Stomach smooth muscle (tissue), 2 donors: Measurements from ENCODE around the gene RBP4.

Source experiments
- H3K27ac ChIP-seq: one replicate; pipeline ENCODE4 v1.7.0; 2013; ENCODE audit warnings: mild to moderate bottlenecking, low read length, inconsistent platforms
- H3K27me3 ChIP-seq, 2 donors: one replicate each; pipeline ENCODE4 v1.7.0; 2013; ENCODE audit warnings: low read length in 2 of 2; ENCODE audit not compliant: insufficient read depth in 2 of 2, control insufficient read depth in 1 of 2
- H3K36me3 ChIP-seq, 2 donors: one replicate each; pipeline ENCODE4 v1.7.0; 2013; ENCODE audit warnings: low read length in 2 of 2; ENCODE audit not compliant: control insufficient read depth in 2 of 2, insufficient read depth in 2 of 2
- H3K4me1 ChIP-seq: one replicate; pipeline ENCODE4 v1.7.0; 2013; ENCODE audit warnings: low read length; ENCODE audit not compliant: control insufficient read depth, insufficient read depth
- H3K4me3 ChIP-seq, 2 donors: one replicate each; pipeline ENCODE4 v1.7.0; 2013; ENCODE audit warnings: low read length in 2 of 2
- H3K9ac ChIP-seq, 2 donors: one replicate each; pipeline ENCODE4 v1.7.0; 2013; ENCODE audit warnings: low read length in 2 of 2, mild to moderate bottlenecking in 1 of 2
- H3K9me3 ChIP-seq, 2 donors: one replicate each; pipeline ENCODE4 v1.7.0; 2013; ENCODE audit warnings: low read length in 2 of 2; ENCODE audit not compliant: control insufficient read depth in 2 of 2
- donor health status: healthy.
- donor health status: Pancreatic carcinoma.

The RBP4 gene

DNA sequence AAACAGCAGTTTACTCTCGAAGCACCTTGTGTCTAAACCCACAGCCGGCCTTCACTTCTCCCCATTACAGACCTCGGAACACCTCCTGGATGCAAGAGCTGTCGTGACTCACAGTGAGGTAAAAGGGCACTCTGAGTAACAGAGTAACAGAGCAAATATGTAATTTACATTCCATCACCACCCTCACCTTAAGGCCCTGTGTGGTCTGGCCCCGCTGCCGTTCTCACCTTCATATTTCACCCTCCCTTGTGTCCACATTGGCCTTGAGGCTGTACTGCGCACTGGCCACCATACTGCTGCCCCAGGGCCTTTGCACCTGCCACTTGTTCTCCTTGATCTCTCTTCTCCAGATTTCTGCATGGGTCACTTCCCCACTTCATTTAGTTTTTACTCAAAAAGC is 21.9 kb downstream of the RBP4 start:
- H3K4me3 ChIP-seq: no peak overlapping the region
- H3K27ac ChIP-seq: no peak overlapping the region
- peaks cover 6 to 12% of the 10 kb centered on the region in 2 donors for H3K9me3 ChIP-seq
- no peaks in the 10 kb centered on the region for H3K36me3 ChIP-seq
- H3K9ac ChIP-seq: no peak overlapping the region
- H3K27me3 ChIP-seq: peaks cover 5 to 7% of the 10 kb centered on the region in 2 donors
- no peaks in the 10 kb centered on the region for H3K4me1 ChIP-seq

DNA sequence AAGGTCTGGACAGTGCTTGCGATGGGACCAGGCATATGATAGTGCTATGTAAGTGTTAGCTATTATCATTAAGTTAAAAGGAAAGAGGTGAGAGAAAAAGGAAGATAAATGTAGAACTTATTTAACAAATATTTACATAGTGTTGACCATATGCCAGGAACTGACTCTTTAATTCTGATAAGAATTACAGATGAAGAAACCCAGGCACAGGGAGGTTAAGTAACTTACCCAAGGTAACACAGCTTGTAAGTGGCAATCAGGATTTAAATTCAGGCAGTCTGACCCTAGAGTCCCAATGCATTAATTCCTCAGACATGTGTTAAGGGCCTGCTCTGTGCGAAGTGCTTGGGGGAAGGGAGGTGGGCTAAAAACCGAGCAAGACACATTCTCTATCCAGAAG is 23.5 kb downstream of the RBP4 start:
- Histone ChIP-seq H3K27ac (no peak overlapping the region), H3K4me1 (no peaks in the 10 kb centered on the region), H3K36me3 (no peaks in the 10 kb centered on the region), H3K4me3 (no peak overlapping the region), H3K27me3 (peaks cover 5 to 7% of the 10 kb centered on the region in 2 donors), H3K9ac (no peak overlapping the region), H3K9me3 (peaks cover 6 to 12% of the 10 kb centered on the region in 2 donors)

DNA sequence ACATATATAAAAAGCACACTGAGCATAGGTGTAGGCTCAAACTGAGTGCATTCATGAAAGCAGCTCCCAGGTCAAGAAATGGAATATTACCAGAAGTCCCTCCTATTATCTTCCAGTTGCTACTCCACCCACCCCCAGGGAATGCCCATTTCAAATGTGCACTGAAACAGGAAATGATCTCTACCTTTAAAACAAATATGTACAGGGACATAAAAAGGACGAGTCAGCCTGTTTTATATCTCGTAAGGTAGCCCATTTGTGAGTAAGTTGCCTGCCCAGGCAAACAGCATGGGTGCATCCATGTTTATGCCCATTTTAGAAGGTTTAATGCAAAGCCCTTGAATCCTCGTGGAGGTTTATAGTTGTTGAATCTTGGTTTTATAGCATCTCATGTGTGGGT is 24.1 kb downstream of the RBP4 start:
- Histone ChIP-seq H3K4me1 (no peaks in the 10 kb centered on the region), H3K4me3 (no peak overlapping the region), H3K9ac (no peak overlapping the region), H3K27ac (no peak overlapping the region), H3K27me3 (peaks cover 7% of the 10 kb centered on the region in 2 donors), H3K36me3 (no peaks in the 10 kb centered on the region), H3K9me3 (peaks cover 6 to 12% of the 10 kb centered on the region in 2 donors)

DNA sequence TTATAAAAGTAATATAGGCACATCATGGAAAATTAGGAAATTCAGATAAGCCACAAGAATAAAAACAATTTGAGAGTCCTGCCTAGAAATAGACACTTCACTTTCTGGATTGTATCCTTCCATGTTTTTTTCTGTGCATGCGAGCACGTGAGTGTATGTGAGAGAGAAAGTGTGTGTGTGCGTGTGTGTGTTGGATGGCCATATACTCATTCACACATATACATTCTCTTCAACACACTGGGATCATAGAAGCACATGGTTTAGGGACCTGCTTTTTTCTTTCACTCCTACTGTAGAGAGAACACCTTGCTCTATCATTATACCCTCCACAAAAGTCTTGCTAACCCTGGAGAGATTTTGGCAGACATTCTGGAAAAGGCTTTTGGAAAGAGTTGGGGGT is 27.1 kb downstream of the RBP4 start:
- Histone ChIP-seq H3K36me3 (no peaks in the 10 kb centered on the region), H3K4me3 (no peak overlapping the region), H3K9me3 (no peaks in the 10 kb centered on the region), H3K4me1 (no peaks in the 10 kb centered on the region), H3K9ac (no peak overlapping the region), H3K27ac (no peak overlapping the region), H3K27me3 (peaks cover 5 to 7% of the 10 kb centered on the region in 2 donors)

DNA sequence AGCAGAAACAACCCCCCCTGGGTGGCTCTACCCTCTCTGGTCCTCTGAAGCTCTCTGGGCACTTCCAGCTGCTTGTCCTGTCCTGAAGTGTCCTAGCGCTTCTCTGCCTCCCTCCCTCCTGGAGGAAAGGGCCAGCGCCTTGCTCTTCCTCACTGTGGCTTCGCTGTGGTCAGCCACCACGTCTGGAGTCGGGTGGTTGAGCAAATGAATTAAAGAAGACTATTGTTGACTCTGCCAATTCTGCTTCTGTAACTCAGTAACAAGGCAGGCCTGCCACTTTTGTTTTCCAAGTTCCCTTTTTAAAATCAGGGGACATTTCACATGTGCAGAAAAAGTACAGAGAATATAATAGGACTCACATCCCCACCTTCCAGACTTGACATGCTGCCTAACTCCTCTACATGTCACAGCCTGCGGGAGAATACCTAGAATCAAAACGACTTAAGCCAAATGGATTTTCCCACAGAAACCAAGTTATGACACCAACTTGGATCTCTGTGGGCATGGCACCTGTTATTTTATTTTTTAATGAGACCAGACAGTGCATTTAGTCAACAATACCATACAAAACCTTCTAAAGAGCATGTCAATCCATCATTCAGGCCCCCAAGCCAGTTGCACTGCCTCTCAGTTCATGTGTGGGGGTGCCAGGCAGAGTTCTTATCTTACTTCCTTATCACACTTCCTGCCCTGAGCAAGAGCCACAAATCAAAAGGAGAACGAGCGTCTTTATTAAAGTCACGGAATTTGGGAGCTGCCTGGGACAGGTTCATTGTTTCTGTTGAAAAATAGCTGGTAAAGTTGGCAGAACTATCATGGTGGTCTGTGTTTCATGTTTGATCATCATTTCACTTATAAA is 27.8 kb downstream of the RBP4 start:
- no peak overlapping the region for H3K9ac ChIP-seq
- H3K4me3 ChIP-seq: no peak overlapping the region
- peaks cover 3% of the 10 kb centered on the region in 2 donors for H3K27me3 ChIP-seq
- H3K27ac ChIP-seq: no peak overlapping the region
- H3K36me3 ChIP-seq: no peaks in the 10 kb centered on the region
- no peaks in the 10 kb centered on the region for H3K4me1 ChIP-seq
- H3K9me3 ChIP-seq: no peaks in the 10 kb centered on the region

DNA sequence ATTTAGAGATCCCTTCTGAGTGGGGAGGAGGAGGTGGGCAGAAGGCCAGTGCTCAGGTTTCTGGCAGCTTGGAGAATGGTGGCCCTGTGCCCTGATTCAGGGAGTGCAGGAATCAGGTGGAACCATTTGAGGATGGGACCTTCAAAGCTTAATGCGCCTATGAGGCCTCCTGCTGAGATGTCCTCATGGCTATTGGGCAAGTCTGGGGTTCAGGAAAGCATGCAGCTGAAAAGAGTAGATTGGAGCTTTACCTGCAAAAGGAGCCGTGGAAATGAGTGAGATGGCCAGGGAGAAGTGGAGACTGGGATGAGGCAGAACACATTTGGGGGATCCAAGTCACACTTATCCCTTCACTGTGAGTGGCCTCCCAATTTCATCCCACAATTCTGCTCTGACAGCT is 28.4 kb downstream of the RBP4 start:
- Histone ChIP-seq H3K9me3 (no peaks in the 10 kb centered on the region), H3K36me3 (no peaks in the 10 kb centered on the region), H3K4me1 (peaks cover 2% of the 10 kb centered on the region), H3K9ac (no peak overlapping the region), H3K4me3 (no peak overlapping the region), H3K27ac (no peak overlapping the region), H3K27me3 (peaks cover 4 to 8% of the 10 kb centered on the region in 2 donors)

DNA sequence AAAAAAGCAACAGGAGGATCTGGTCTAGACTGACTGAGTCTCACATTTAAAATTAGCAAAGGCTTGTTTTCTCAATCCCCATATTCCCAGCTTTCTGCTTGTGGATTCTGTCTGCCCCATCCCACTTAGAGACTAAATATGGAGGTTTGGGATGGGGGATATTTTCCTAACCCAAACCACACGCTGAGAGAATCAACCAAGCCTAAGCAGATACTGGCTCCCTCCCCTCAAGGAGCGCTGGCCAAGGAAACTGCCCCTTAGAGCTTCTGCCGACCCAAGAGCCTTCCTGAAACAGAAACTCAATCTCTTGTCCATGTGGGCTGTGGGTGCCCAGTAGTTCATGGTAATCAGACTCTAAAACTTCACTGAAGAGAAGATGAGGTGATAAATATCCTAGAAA is 30.7 kb downstream of the RBP4 start:
- H3K27me3 ChIP-seq: peaks cover 18 to 19% of the 10 kb centered on the region in 2 donors

DNA sequence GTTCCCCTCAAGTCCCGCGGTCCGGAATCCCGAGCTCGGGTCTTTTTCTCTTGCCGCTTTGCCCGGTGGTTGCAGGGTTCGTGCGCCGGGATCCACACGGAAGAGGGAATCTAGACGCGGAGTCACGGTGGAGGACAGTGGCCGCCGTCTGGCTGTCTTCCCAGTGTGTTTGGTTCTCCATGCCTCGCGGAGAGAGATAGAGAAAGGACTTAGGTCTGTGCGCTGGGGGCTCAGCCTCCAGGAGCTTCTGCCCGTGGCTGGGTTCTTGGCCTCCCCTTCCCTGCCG is 33.0 kb downstream of the RBP4 start:
- Histone ChIP-seq H3K4me3 (no peak overlapping the region), H3K9ac (no peak overlapping the region), H3K9me3 (no peaks in the 10 kb centered on the region), H3K4me1 (peaks cover 6% of the 10 kb centered on the region), H3K27ac (no peak overlapping the region), H3K36me3 (no peaks in the 10 kb centered on the region), H3K27me3 (peaks cover 18 to 19% of the 10 kb centered on the region in 2 donors)

More for the DNA sequence above, 30.7 kb downstream of the RBP4 start:
- Histone ChIP-seq H3K27ac (no peak overlapping the region), H3K9ac (no peak overlapping the region), H3K36me3 (no peaks in the 10 kb centered on the region), H3K4me3 (no peak overlapping the region), H3K9me3 (no peaks in the 10 kb centered on the region), H3K4me1 (peaks cover 6% of the 10 kb centered on the region)

DNA sequence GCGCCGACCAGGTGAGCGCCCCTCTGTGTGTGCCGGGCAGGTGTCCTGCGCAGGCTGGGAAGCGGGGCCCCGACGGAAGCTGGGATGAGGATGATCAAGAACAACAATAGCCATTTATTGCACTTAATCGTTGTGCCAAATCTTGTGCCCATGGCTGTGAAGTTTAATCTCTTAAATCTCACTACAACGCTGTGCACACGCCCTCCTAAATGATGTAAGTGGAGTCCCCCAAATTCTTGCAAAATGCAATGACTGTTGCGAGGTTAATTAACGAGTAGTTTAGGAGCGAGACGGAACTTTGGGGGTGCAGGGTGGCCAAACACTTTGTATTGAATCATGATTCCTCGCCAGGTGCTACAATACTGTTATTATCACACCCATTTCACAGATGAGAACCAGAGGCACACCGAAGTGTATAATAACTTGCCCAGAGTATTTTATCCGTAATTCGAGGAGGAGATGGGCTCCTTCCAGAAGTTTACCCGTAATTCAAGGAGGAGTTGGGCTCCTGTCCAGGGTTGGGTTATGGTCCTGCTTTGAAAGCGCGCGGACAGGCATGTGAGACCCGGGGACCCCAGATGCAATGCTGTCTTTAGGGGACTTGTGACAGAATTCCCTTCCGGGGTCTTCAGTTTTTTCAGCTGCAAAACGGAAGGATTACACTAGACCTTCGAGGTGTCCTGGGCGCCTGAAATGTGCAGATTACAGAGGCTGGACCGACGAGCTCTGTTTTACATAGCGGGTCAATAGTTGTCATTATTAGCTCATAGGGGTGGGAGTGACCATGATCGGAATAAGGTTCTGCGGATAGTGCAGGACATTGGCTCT is 33.5 kb downstream of the RBP4 start:
- Histone ChIP-seq H3K9me3 (no peaks in the 10 kb centered on the region), H3K27me3 (peaks cover 17 to 19% of the 10 kb centered on the region in 2 donors), H3K4me3 (no peak overlapping the region), H3K9ac (no peak overlapping the region), H3K4me1 (peaks cover 6% of the 10 kb centered on the region), H3K27ac (no peak overlapping the region), H3K36me3 (no peaks in the 10 kb centered on the region)

DNA sequence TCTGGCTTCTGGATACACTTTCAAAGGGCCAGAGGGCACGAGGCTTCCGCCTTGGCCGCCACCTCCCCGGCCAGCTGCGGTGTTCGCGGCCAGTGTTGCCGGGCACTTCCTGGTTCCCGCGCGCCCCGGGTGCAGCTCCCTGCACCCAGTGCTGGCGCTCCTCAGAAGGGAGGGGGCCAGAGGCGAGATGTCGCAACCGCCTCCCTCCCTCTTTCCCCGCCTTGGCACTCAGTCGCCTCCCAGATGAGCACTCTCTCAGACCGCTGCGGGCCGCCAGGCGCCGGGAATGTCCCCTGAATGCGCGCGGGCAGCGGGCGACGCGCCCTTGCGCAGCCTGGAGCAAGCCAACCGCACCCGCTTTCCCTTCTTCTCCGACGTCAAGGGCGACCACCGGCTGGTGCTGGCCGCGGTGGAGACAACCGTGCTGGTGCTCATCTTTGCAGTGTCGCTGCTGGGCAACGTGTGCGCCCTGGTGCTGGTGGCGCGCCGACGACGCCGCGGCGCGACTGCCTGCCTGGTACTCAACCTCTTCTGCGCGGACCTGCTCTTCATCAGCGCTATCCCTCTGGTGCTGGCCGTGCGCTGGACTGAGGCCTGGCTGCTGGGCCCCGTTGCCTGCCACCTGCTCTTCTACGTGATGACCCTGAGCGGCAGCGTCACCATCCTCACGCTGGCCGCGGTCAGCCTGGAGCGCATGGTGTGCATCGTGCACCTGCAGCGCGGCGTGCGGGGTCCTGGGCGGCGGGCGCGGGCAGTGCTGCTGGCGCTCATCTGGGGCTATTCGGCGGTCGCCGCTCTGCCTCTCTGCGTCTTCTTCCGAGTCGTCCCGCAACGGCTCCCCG is 34.4 kb downstream of the RBP4 start, which contains the start of gene FFAR4:
TSS of gene FFAR4 (plus strand) at position 231 of the 842 bp plus-strand sequence. CDS start at position 287, 56 bp downstream.
- Histone ChIP-seq H3K4me1 (peaks cover 6% of the 10 kb centered on the region), H3K27ac (no peak within 1 kb of the TSS), H3K27me3 (peaks cover 16 to 19% of the 10 kb centered on the region in 2 donors), H3K9ac (no peak within 1 kb of the TSS), H3K36me3 (no peaks in the 10 kb centered on the region), H3K4me3 (no peak within 1 kb of the TSS), H3K9me3 (no peaks in the 10 kb centered on the region)
